Glutamatergic neuron (in vitro differentiated cells): ENCODE data around the gene KLHL10. TPM values are rescaled to one million over a fixed set of nuclear protein-coding genes. Genes with fewer than 3 reads are reported as not detected.

Experiments
- DNase-seq: peaks from one replicate; pipeline ENCODE4 v3.0.0; 2022
- H3K27ac Mint-ChIP-seq: one replicate; pipeline ENCODE4 v1.8.0; 2020; ENCODE audit warnings: mild to moderate bottlenecking, mixed read lengths, inconsistent platforms; ENCODE audit not compliant: unreplicated experiment
- H3K27me3 Mint-ChIP-seq: one replicate; pipeline ENCODE4 v1.8.0; 2020; ENCODE audit warnings: mild to moderate bottlenecking, moderate library complexity, mixed read lengths, inconsistent platforms; ENCODE audit not compliant: unreplicated experiment
- H3K36me3 Mint-ChIP-seq: one replicate; pipeline ENCODE4 v1.8.0; 2020; ENCODE audit warnings: mild to moderate bottlenecking, mixed read lengths, inconsistent platforms; ENCODE audit not compliant: unreplicated experiment
- H3K4me1 Mint-ChIP-seq: one replicate; pipeline ENCODE4 v1.8.0; 2020; ENCODE audit warnings: mild to moderate bottlenecking, low read depth, mixed read lengths, inconsistent platforms; ENCODE audit not compliant: unreplicated experiment
- H3K4me3 Mint-ChIP-seq: one replicate; pipeline ENCODE4 v1.8.0; 2020; ENCODE audit warnings: mild to moderate bottlenecking, mixed read lengths, inconsistent platforms; ENCODE audit not compliant: unreplicated experiment
- H3K9me3 Mint-ChIP-seq: one replicate; pipeline ENCODE4 v1.8.0; 2020; ENCODE audit warnings: mild to moderate bottlenecking, moderate library complexity, mixed read lengths, inconsistent platforms; ENCODE audit not compliant: unreplicated experiment
- total RNA-seq: library from RNA; stranded (reverse); fragmentation: NEBNext Ultra II Directional; extraction: Animal tissue kit (Norgen Biotek cat#: 25700); gene quantifications from one replicate; pipeline ENCODE4 v1.2.1, GENCODE V29; 2021; ENCODE audit not compliant: unreplicated experiment
- TF ChIP-seq, protein P1 (sequence below): fragments of 200-600 bp; sonication (generic); IDR thresholded peaks from one replicate; pipeline ENCODE4 v1.5.0; 2021; ENCODE audit not compliant: partially characterized antibody, unreplicated experiment

KLHL10 gene
- total RNA-seq, 1 donor from 2014 or later, result not detected

GRCh38 chr17:41814195-41814594 is 23.4 kb upstream of the KLHL10 start:
- Mint-ChIP-seq H3K27me3 (peaks cover 11% of the 10 kb centered on the region), H3K36me3 (no peaks in the 10 kb centered on the region), H3K4me3 (peak overlapping the region; percentile 78), H3K9me3 (peaks cover 3% of the 10 kb centered on the region), H3K4me1 (no peaks in the 10 kb centered on the region), H3K27ac (no peak overlapping the region)
- no peak for DNase-seq
- TF ChIP-seq, protein P1, sequence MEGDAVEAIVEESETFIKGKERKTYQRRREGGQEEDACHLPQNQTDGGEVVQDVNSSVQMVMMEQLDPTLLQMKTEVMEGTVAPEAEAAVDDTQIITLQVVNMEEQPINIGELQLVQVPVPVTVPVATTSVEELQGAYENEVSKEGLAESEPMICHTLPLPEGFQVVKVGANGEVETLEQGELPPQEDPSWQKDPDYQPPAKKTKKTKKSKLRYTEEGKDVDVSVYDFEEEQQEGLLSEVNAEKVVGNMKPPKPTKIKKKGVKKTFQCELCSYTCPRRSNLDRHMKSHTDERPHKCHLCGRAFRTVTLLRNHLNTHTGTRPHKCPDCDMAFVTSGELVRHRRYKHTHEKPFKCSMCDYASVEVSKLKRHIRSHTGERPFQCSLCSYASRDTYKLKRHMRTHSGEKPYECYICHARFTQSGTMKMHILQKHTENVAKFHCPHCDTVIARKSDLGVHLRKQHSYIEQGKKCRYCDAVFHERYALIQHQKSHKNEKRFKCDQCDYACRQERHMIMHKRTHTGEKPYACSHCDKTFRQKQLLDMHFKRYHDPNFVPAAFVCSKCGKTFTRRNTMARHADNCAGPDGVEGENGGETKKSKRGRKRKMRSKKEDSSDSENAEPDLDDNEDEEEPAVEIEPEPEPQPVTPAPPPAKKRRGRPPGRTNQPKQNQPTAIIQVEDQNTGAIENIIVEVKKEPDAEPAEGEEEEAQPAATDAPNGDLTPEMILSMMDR, result no peak

DNA sequence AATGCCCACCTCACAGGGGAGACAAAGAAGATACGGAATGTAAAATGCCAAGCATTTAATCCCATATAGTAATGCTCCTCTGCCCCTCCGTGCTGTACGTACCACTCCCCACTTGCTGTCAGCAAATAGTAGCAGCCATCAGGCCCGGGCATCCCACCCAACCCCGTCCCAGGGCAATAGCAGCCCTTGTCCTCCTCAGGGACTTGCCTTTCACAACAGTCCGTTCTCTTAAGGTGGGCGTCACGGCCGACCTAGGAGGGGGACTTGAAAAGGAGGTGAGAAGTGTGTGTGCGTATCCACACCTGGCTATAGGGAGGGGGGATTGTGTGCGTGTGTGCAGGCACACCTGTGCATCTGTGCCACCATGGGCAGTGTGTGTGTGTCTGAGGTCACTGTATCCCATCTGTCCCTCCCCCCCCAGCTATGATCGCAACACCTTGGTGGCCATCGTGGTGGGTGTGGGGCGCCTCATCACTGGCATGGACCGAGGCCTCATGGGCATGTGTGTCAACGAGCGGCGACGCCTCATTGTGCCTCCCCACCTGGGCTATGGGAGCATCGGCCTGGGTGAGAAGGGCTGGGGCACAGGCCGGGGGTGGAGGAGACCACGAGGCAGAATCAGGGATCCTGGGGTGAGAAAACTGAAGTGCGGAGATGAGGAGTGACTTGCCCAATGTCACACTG is 20.8 kb upstream of the KLHL10 start:
- peaks cover 12% of the 10 kb centered on the region for H3K27me3 Mint-ChIP-seq

GRCh38 chr17:41818024-41818423 is 19.6 kb upstream of the KLHL10 start:
- peaks cover 7% of the 10 kb centered on the region for H3K27me3 Mint-ChIP-seq
- TF ChIP-seq, protein P1, result no peak
- peaks cover 2% of the 10 kb centered on the region for H3K9me3 Mint-ChIP-seq
- no peaks in the 10 kb centered on the region for H3K4me1 Mint-ChIP-seq
- DNase-seq, result no peak
- H3K27ac Mint-ChIP-seq, result no peak overlapping the region
- no peaks in the 10 kb centered on the region for H3K36me3 Mint-ChIP-seq
- no peak overlapping the region for H3K4me3 Mint-ChIP-seq

More for the DNA sequence above, 20.8 kb upstream of the KLHL10 start:
- DNase-seq, result no peak
- no peak overlapping the region for H3K27ac Mint-ChIP-seq
- H3K9me3 Mint-ChIP-seq, result peaks cover 5% of the 10 kb centered on the region
- no peak overlapping the region for H3K4me3 Mint-ChIP-seq
- TF ChIP-seq, protein P1, result no peak
- H3K36me3 Mint-ChIP-seq, result no peaks in the 10 kb centered on the region
- H3K4me1 Mint-ChIP-seq, result no peaks in the 10 kb centered on the region

GRCh38 chr17:41821776-41822175 is 15.8 kb upstream of the KLHL10 start:
- peaks cover 2% of the 10 kb centered on the region for H3K9me3 Mint-ChIP-seq
- no peak overlapping the region for H3K27ac Mint-ChIP-seq
- no peak overlapping the region for H3K4me3 Mint-ChIP-seq
- H3K27me3 Mint-ChIP-seq, result peaks cover 6% of the 10 kb centered on the region
- TF ChIP-seq, protein P1, result no peak
- peaks cover 4% of the 10 kb centered on the region for H3K4me1 Mint-ChIP-seq
- DNase-seq, result no peak
- H3K36me3 Mint-ChIP-seq, result no peaks in the 10 kb centered on the region
